Chondrocyte (in vitro differentiated cells): ENCODE measurements around the gene CYP24A1. TPM values are rescaled to one million over a fixed set of nuclear protein-coding genes. Genes with fewer than 3 reads are reported as not detected.

ENCODE experiments used
- DNase-seq: peaks from one replicate; pipeline ENCODE4 v3.0.0; 2021; ENCODE audit warnings: mixed read lengths, low spot score
- H3K27ac Mint-ChIP-seq: one replicate; pipeline ENCODE4 v1.8.0; 2021; ENCODE audit warnings: mild to moderate bottlenecking, moderate library complexity, mixed read lengths; ENCODE audit not compliant: unreplicated experiment
- H3K27me3 Mint-ChIP-seq: 2 replicates; pipeline ENCODE4 v1.8.0; 2021; ENCODE audit warnings: low read depth, mixed read lengths
- H3K36me3 Mint-ChIP-seq: 2 replicates; pipeline ENCODE4 v1.8.0; 2021; ENCODE audit warnings: low read depth, mixed read lengths
- H3K4me1 Mint-ChIP-seq: 2 replicates; pipeline ENCODE4 v1.8.0; 2021; ENCODE audit warnings: low read depth, mild to moderate bottlenecking, mixed read lengths
- H3K4me3 Mint-ChIP-seq: one replicate; pipeline ENCODE4 v1.8.0; 2021; ENCODE audit warnings: mild to moderate bottlenecking, moderate library complexity, mixed read lengths; ENCODE audit not compliant: unreplicated experiment
- H3K9me3 Mint-ChIP-seq: 2 replicates; pipeline ENCODE4 v1.8.0; 2021; ENCODE audit warnings: low read depth, mixed read lengths
- CTCF ChIP-seq: fragments of 200-600 bp; sonication (generic); IDR thresholded peaks from 2 replicates; pipeline ENCODE4 v1.5.0; 2021; ENCODE audit warnings: antibody characterized with exemption, mild to moderate bottlenecking, moderate library complexity
- total RNA-seq: library from RNA; stranded (reverse); gene quantifications from 3 replicates; pipeline ENCODE4 v1.2.1, GENCODE V29; 2021

CYP24A1 gene
- total RNA-seq, 1 donor from 2014 or later: not detected

GRCh38 chr20:54119744-54120143 lies 54.0 kb downstream of the CYP24A1 start:
- Mint-ChIP-seq H3K4me1 (peaks cover 18% of the 10 kb centered on the region), H3K36me3 (no peaks in the 10 kb centered on the region), H3K27me3 (no peaks in the 10 kb centered on the region), H3K27ac (no peak overlapping the region), H3K9me3 (no peaks in the 10 kb centered on the region), H3K4me3 (no peak overlapping the region)
- TF ChIP-seq CTCF: no peak
- no peak for DNase-seq

DNA sequence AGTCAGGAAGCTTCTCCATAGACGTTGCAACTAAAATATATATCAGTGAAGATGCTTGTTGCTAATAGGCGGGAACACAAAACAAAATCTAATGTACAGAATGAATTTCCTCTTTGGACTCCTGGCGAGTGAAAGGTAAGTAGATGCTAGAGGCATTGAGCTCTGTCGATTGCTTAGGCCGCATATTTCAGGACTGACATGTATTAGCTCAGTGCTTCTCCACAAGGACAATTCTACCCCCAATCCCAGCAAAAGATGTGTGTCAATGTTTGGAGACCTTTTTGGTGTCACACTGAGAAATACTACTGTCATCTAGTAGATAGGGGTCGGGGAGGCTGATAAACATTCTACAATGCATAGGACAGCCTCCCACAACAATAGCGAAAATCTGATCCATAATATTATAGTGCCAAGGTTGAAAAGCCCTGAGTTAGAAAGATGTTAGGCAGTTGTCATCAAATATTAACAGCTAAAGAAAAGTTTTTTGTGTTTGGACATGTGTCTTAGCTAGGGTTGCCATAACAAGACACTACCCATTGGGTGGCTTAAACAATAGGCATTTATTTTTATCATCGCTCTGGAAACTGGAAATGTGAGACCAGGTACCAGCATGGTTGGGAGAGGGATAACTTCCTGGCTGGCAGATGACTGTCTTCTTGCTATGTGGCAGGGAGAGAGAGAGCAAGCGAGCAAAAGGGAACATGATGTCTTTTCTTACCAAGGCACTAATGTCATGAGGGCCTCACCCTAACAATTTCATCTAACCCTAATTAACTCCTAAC lies 55.4 kb downstream of the CYP24A1 start:
- H3K36me3 Mint-ChIP-seq: no peaks in the 10 kb centered on the region
- no peaks in the 10 kb centered on the region for H3K27me3 Mint-ChIP-seq
- DNase-seq: no peak
- no peaks in the 10 kb centered on the region for H3K9me3 Mint-ChIP-seq
- H3K4me3 Mint-ChIP-seq: no peak overlapping the region
- no peak overlapping the region for H3K27ac Mint-ChIP-seq
- TF ChIP-seq CTCF: no peak
- H3K4me1 Mint-ChIP-seq: peaks cover 12% of the 10 kb centered on the region

DNA sequence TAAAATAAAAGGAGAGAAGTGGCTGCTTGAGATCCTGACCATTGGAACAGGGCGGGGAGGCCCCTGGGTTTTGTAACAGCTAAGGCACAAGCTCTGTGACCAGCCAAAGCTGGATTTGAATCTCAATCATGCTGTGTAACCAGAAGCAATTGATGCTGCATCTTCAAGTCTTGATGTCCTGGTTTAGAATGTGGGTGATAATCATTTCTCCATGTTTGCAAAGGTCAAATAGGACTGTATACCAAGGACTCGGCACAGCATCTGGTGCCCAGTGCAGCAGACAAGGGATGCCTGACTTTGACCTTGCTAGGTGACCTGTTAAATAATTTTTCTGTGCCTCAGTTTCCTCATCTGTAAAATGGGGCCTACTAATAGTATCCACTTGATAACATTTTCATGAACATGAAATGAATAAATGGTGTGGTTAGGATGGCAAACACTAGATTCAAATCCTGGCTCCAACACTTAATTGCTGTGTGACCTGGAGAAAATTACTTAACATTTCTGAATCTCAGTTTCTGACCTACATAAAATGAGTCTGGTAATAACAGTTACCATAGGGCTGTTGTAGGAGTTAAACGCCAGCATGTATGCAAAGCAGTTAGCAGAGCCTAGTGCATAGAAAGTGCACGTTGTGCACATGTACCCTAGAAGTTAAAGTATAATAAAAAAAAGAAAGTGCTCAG lies 57.1 kb downstream of the CYP24A1 start:
- no peak for DNase-seq
- H3K27me3 Mint-ChIP-seq: no peaks in the 10 kb centered on the region
- H3K9me3 Mint-ChIP-seq: no peaks in the 10 kb centered on the region
- H3K4me1 Mint-ChIP-seq: no peaks in the 10 kb centered on the region
- H3K36me3 Mint-ChIP-seq: no peaks in the 10 kb centered on the region
- H3K27ac Mint-ChIP-seq: no peak overlapping the region
- H3K4me3 Mint-ChIP-seq: no peak overlapping the region
- TF ChIP-seq CTCF: no peak

DNA sequence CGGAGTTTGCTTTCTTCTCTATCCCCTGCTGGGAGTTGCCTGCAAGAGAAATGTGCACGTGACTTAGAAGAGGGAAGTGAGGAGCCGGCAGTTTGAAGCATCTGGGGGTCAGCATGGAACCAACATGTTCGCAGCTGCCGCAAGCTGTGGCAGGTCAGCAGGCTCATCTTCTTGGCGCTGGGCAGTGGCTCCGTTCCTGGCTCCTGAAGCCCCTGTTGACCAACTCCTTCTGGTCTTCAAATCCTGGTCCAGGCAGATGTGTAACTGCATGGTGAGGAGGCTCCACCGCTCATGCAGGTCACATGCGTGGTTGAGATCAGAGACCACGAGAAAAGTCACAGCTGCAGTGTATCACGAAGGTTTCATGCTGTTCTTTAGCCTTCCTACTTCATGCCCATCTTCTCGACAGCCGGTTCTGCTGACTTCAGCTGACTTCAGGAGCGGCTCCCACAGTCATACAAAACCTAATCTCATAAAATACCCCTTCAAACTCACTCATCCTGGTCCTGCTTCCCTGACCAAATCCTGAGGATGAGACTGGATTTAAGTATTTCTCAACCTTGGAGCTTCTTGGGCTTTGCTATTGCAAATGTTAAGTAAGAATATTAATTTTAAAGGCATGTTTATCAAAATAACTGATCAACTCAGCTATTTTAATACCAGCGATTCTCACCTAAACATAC lies 58.5 kb downstream of the CYP24A1 start:
- TF ChIP-seq CTCF: no peak
- Mint-ChIP-seq H3K27me3 (no peaks in the 10 kb centered on the region), H3K27ac (no peak overlapping the region), H3K4me3 (no peak overlapping the region), H3K36me3 (no peaks in the 10 kb centered on the region), H3K4me1 (no peaks in the 10 kb centered on the region), H3K9me3 (no peaks in the 10 kb centered on the region)
- no peak for DNase-seq

DNA sequence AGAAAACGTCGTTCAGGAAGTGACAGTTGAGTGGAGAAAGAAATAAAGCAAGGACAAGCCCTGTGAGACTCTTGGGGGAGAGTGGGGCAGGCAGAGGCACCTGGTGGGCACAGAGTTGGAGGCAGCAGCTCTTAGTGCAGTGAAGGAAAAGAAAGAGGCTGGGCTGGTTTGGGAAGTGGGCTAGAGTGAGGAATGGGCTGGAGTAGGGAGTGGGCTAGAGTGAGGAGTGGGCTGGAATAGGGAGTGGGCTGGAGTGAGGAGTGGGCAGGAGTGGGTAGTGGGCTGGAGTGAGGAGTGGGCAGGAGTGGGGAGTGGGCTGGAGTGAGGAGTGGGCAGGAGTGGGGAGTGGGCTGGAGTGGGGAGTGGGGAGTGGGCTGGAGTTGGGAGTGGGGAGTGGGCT lies 59.7 kb downstream of the CYP24A1 start:
- Mint-ChIP-seq H3K4me3 (no peak overlapping the region), H3K27me3 (no peaks in the 10 kb centered on the region), H3K36me3 (no peaks in the 10 kb centered on the region), H3K9me3 (no peaks in the 10 kb centered on the region), H3K27ac (no peak overlapping the region), H3K4me1 (no peaks in the 10 kb centered on the region)
- DNase-seq: no peak
- TF ChIP-seq CTCF: no peak
